B cell (primary cell): ENCODE results near the gene MAEA. TPM values are rescaled to one million over a fixed set of nuclear protein-coding genes. Genes with fewer than 3 reads are reported as not detected.

Source experiments
- ATAC-seq: fragments of 200-7000 bp; cut with Tn5 transposase; one replicate; pipeline ENCODE4 v1.10.0; 2021; ENCODE audit warnings: low read depth, mild to moderate bottlenecking, moderate number of reproducible peaks, moderate library complexity
- CTCF ChIA-PET: fragments of 350-600 bp; sonication (Branson Sonifier 250); formaldehyde crosslinking; loops from one replicate; lab custom pipeline; 2021; ENCODE audit warnings: antibody characterized with exemption, inconsistent platforms; lab: Charles Lee
- POLR2A ChIA-PET: fragments of 350-600 bp; sonication (Branson Sonifier 250); formaldehyde crosslinking; loops from one replicate; lab custom pipeline; 2021; ENCODE audit warnings: antibody characterized with exemption; lab: Charles Lee
- DNase-seq: peaks from one replicate; pipeline ENCODE4 v3.0.0; 2013
- H2AFZ ChIP-seq: 2 replicates; pipeline ENCODE4 v1.6.1; 2012; ENCODE audit warnings: mild to moderate bottlenecking, low read depth, low read length; ENCODE audit not compliant: insufficient read depth, poor library complexity, severe bottlenecking
- H3K27ac ChIP-seq, 2 donors: 1 replicate in 1 of 2; 2 replicates in 1 of 2; pipeline ENCODE4 v1.5.1; 2012 to 2013; ENCODE audit warnings: low read length in 2 of 2, mild to moderate bottlenecking in 2 of 2, moderate library complexity in 1 of 2
- H3K27me3 ChIP-seq, 4 experiments: fragments of 200-600 bp in 1 of 4; sonication (generic) in 1 of 4; replicated peaks in 1 of 4; 1 replicate in 2 of 4; 2 replicates in 2 of 4; pipeline versions ENCODE4 v1.6.1 to v1.7.0; 2013 to 2016; ENCODE audit warnings: low read length in 3 of 4, mild to moderate bottlenecking in 2 of 4, mixed read lengths in 1 of 4, moderate library complexity in 1 of 4; ENCODE audit not compliant: insufficient read depth in 4 of 4, control insufficient read depth in 3 of 4; ENCODE audit errors: control extremely low read depth in 1 of 4
- H3K36me3 ChIP-seq, 2 experiments: replicated peaks in 1 of 2; 1 replicate in 1 of 2; 2 replicates in 1 of 2; pipeline versions ENCODE4 v1.6.1 to v1.7.1; 2013; ENCODE audit warnings: low read length in 1 of 2; ENCODE audit not compliant: insufficient read depth in 2 of 2, control insufficient read depth in 1 of 2; ENCODE audit errors: control extremely low read depth in 1 of 2, extremely low read depth in 1 of 2
- H3K4me1 ChIP-seq, 2 donors: fragments of 200-600 bp in 1 of 2; sonication (generic) in 1 of 2; 1 replicate in 1 of 2; 2 replicates in 1 of 2; pipeline versions ENCODE4 v1.5.1 to v1.6.1; 2013 to 2017; ENCODE audit warnings: low read length in 2 of 2; ENCODE audit not compliant: control insufficient read depth in 2 of 2, insufficient read depth in 2 of 2
- H3K4me2 ChIP-seq: replicated peaks from 2 replicates; pipeline ENCODE3; 2012; ENCODE audit warnings: mild to moderate bottlenecking, low read depth, low read length; ENCODE audit not compliant: poor library complexity, severe bottlenecking
- H3K4me3 ChIP-seq, 5 experiments: fragments of 200-600 bp in 1 of 5; sonication (generic) in 1 of 5; 1 replicate in 3 of 5; 2 replicates in 2 of 5; pipeline versions ENCODE4 v1.5.1 to v1.7.0; 2011 to 2016; ENCODE audit warnings: low read length in 4 of 5, mild to moderate bottlenecking in 4 of 5, low read depth in 2 of 5, control low read depth in 1 of 5, moderate library complexity in 1 of 5; ENCODE audit not compliant: insufficient read depth in 1 of 5; ENCODE audit errors: control extremely low read depth in 1 of 5, extremely low read depth in 1 of 5
- H3K79me2 ChIP-seq: fragments of 200-600 bp; sonication (generic); one replicate; pipeline ENCODE4 v1.6.0; 2016; ENCODE audit warnings: low read length; ENCODE audit not compliant: control insufficient read depth, insufficient read depth
- H3K9ac ChIP-seq: fragments of 200-600 bp; sonication (generic); 2 replicates; pipeline ENCODE4 v1.6.1; 2017; ENCODE audit warnings: mild to moderate bottlenecking, low read length, moderate library complexity
- H3K9me3 ChIP-seq, 3 donors: one replicate each; pipeline versions ENCODE4 v1.6.1 to v1.7.1; 2013; ENCODE audit warnings: low read length in 2 of 3; ENCODE audit not compliant: control insufficient read depth in 2 of 3, insufficient read depth in 1 of 3; ENCODE audit errors: control extremely low read depth in 1 of 3
- H4K20me1 ChIP-seq: 2 replicates; pipeline ENCODE4 v1.6.0; 2012; ENCODE audit warnings: mild to moderate bottlenecking, low read length; ENCODE audit not compliant: insufficient read depth, control insufficient read depth, poor library complexity, severe bottlenecking
- H3K27ac Mint-ChIP-seq: one replicate; pipeline ENCODE4 v1.8.0; 2021; ENCODE audit warnings: mixed read lengths
- H3K27me3 Mint-ChIP-seq: one replicate; pipeline ENCODE4 v1.8.0; 2021; ENCODE audit warnings: mixed read lengths
- H3K4me1 Mint-ChIP-seq: one replicate; pipeline ENCODE4 v1.8.0; 2021; ENCODE audit warnings: mixed read lengths
- H3K4me3 Mint-ChIP-seq: one replicate; pipeline ENCODE4 v1.8.0; 2021; ENCODE audit warnings: mixed read lengths
- H3K9me3 Mint-ChIP-seq: one replicate; pipeline ENCODE4 v1.8.0; 2022; ENCODE audit warnings: mixed read lengths; ENCODE audit not compliant: insufficient read depth
- EZH2 ChIP-seq: IDR thresholded peaks from 2 replicates; pipeline ENCODE4 v1.6.1; 2012; ENCODE audit warnings: borderline replicate concordance, low read depth, mild to moderate bottlenecking, moderate library complexity, low read length; ENCODE audit not compliant: insufficient read depth, poor library complexity, severe bottlenecking
- WGBS: methylation state at CpG from one replicate; pipeline ENCODE4 v1.1.5; 2013; ENCODE audit warnings: missing lambda C conversion rate; ENCODE audit not compliant: insufficient coverage; 5-methylcytosine and 5-hydroxymethylcytosine counted together
- intact Hi-C: fragments of 100-400 bp; cut with micrococcal nuclease; formaldehyde crosslinking; loops from one replicate; pipeline ENCODE4 v1.10.0; 2022
- polyA plus RNA-seq: library from polyadenylated mRNA; depleted of rRNA; stranded (reverse); fragments of >200 nt; gene quantifications from 2 replicates; pipeline ENCODE4 v1.2.3, GENCODE V29; 2012
- total RNA-seq, 2 donors: library from RNA; stranded (reverse); fragments of 120-200 nt in 1 of 2; gene quantifications; 1 replicate in 1 of 2; 2 replicates in 1 of 2; pipeline versions ENCODE4 v1.2.3 to v1.2.4, GENCODE V29; 2013 to 2022
- TF ChIP-seq, protein P1 (sequence below): fragments of 200-600 bp; IDR thresholded peaks from one replicate; pipeline ENCODE4 v1.8.0; 2022; ENCODE audit warnings: antibody characterized with exemption, mild to moderate bottlenecking

MAEA gene
- total and polyA plus RNA-seq, 2 donors (not counting 1 experiment from before 2014, with no cell fraction given), result 106 to 107 TPM

GRCh38 chr4:1355378-1355777 is 65.7 kb downstream of the MAEA start:
- POLR2A ChIA-PET, result no interaction called here
- H3K27me3 Mint-ChIP-seq, result no peaks in the 10 kb centered on the region
- 93% methylated on average over 11 of the region's 14 CpGs for WGBS
- Histone ChIP-seq H3K79me2 (no peaks in the 10 kb centered on the region), H3K4me1 (peaks cover 3 to 7% of the 10 kb centered on the region in 2 donors), H3K9me3 (peaks cover 0 to 3% (median 0%) of the 10 kb centered on the region in 3 donors), H3K27me3 (no peaks in the 10 kb centered on the region), H3K4me2 (no peak overlapping the region), H3K9ac (no peak overlapping the region), H2AFZ (no peak overlapping the region), H4K20me1 (peaks cover 9% of the 10 kb centered on the region), H3K36me3 (peaks cover 0 to 33% of the 10 kb centered on the region in 2 experiments), H3K4me3 (no peak overlapping the region), H3K27ac (no peak overlapping the region)
- H3K9me3 Mint-ChIP-seq, result no peaks in the 10 kb centered on the region
- H3K4me1 Mint-ChIP-seq, result peaks cover 9% of the 10 kb centered on the region
- TF ChIP-seq, protein P1, sequence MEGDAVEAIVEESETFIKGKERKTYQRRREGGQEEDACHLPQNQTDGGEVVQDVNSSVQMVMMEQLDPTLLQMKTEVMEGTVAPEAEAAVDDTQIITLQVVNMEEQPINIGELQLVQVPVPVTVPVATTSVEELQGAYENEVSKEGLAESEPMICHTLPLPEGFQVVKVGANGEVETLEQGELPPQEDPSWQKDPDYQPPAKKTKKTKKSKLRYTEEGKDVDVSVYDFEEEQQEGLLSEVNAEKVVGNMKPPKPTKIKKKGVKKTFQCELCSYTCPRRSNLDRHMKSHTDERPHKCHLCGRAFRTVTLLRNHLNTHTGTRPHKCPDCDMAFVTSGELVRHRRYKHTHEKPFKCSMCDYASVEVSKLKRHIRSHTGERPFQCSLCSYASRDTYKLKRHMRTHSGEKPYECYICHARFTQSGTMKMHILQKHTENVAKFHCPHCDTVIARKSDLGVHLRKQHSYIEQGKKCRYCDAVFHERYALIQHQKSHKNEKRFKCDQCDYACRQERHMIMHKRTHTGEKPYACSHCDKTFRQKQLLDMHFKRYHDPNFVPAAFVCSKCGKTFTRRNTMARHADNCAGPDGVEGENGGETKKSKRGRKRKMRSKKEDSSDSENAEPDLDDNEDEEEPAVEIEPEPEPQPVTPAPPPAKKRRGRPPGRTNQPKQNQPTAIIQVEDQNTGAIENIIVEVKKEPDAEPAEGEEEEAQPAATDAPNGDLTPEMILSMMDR, result no peak
- TF ChIP-seq EZH2, result no peak
- no peak overlapping the region for H3K4me3 Mint-ChIP-seq
- intact Hi-C loops, result no loop called here
- no peak overlapping the region for H3K27ac Mint-ChIP-seq
- DNase-seq (no peak), ATAC-seq (no peak)
- CTCF ChIA-PET, result interaction anchor here (0.7 to 7.7 kb wide), 9 partner anchors 8 to 387 kb away, joined by 3 to 102 read pairs (median 6); partner anchors contain the start of gene UVSSA

DNA sequence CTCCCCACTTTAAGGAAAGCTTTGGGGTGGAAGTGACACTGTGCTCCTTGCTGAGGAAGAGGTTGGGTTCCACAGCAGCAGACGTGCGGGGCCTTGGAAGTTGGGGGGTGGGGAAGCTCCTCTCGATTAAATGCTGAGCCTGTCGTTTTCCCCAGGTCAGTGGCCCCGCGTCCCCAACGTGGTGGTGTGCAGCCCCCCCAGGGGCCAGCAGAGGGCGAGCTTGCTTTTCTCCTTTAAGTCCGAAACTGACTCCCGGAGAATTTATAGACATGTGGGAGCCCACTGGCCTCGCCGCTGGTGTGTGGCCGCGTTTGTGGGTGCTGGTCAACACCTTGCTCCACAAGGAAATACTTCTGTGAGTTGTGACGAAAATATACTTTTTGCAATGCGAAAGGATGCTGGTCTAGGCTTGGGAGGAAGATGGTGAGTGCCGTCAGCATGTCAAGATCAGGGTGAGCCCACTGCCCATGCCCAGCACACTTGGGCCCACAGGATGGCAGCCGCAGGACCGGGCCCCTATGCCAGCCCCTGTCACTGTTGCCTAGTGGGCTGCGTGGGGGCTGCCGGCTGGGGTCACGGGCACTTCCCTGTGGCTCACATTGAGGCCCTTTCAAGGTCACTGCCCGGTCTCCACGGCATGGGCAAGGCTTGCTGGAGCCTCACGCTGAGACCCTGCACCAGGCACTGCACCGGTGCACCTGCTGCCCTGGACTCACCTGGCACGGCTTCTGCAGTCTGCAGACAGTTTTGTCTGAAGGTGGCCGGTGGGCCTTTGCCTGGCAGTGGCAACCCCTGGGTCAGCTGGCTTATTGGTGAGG is 66.7 kb downstream of the MAEA start:
- no peaks in the 10 kb centered on the region for H3K27me3 Mint-ChIP-seq
- Histone ChIP-seq H3K79me2 (no peaks in the 10 kb centered on the region), H3K4me2 (no peak overlapping the region), H3K9ac (no peak overlapping the region), H3K27ac (no peak overlapping the region), H3K27me3 (no peaks in the 10 kb centered on the region), H3K4me1 (peaks cover 3 to 7% of the 10 kb centered on the region in 2 donors), H3K9me3 (peaks cover 0 to 3% (median 0%) of the 10 kb centered on the region in 3 donors), H3K36me3 (peaks cover 0 to 31% of the 10 kb centered on the region in 2 experiments), H4K20me1 (peaks cover 9% of the 10 kb centered on the region), H3K4me3 (no peak overlapping the region), H2AFZ (no peak overlapping the region)
- intact Hi-C loops, result no loop called here
- DNase-seq (peak; percentile 62), ATAC-seq (peak; percentile 29)
- no peak overlapping the region for H3K4me3 Mint-ChIP-seq
- POLR2A ChIA-PET, result interaction anchor here (0.5 kb wide), 1 partner anchor 99 kb away, joined by 3 read pairs; no protein-coding TSS in a partner anchor
- H3K9me3 Mint-ChIP-seq, result no peaks in the 10 kb centered on the region
- TF ChIP-seq, protein P1, result peak; percentile 73
- no peak for TF ChIP-seq EZH2
- no peak overlapping the region for H3K27ac Mint-ChIP-seq
- H3K4me1 Mint-ChIP-seq, result peaks cover 9% of the 10 kb centered on the region
- WGBS, result 67% methylated on average over 28 of the region's 28 CpGs
- CTCF ChIA-PET, result interaction anchor here (0.7 to 7.7 kb wide), 10 partner anchors 9 to 386 kb away, joined by 3 to 102 read pairs (median 5); partner anchors contain the start of gene UVSSA
